CD4-positive, alpha-beta T cell (primary cell): ENCODE measurements around the gene LUC7L2. TPM values are rescaled to one million over a fixed set of nuclear protein-coding genes. Genes with fewer than 3 reads are reported as not detected.
"Not testable (repeated sequence)": the region's sequence is repeated elsewhere in the genome, so short reads cannot be mapped to it uniquely, and the experiment has no call there.

Experiments used
- ATAC-seq: fragments of 200-7000 bp; cut with Tn5 transposase; one replicate; pipeline ENCODE4 v1.10.0; 2022; ENCODE audit warnings: mild to moderate bottlenecking; ENCODE audit not compliant: poor library complexity
- CTCF ChIA-PET: fragments of 350-600 bp; sonication (Branson Sonifier 250); formaldehyde crosslinking; loops from one replicate; lab custom pipeline; 2021; ENCODE audit warnings: antibody characterized with exemption, inconsistent platforms; lab: Charles Lee
- POLR2A ChIA-PET: fragments of 350-600 bp; sonication (Branson Sonifier 250); formaldehyde crosslinking; loops from one replicate; lab custom pipeline; 2021; ENCODE audit warnings: antibody characterized with exemption, inconsistent platforms; lab: Charles Lee
- DNase-seq, 14 experiments: peaks; one replicate each; pipeline ENCODE4 v3.0.0-alpha.2; 2013 to 2020; ENCODE audit warnings: mixed read lengths in 2 of 14
- H3K27ac ChIP-seq, 2 donors: one replicate each; pipeline versions ENCODE4 v1.5.1 to v1.7.0; 2013; ENCODE audit warnings: low read length in 2 of 2, low read depth in 1 of 2, mild to moderate bottlenecking in 1 of 2
- H3K27me3 ChIP-seq, 2 experiments: 1 replicate in 1 of 2; 2 replicates in 1 of 2; pipeline versions ENCODE4 v1.6.1 to v1.7.0; 2013; ENCODE audit warnings: low read length in 2 of 2, control low read depth in 1 of 2, mild to moderate bottlenecking in 1 of 2, moderate library complexity in 1 of 2; ENCODE audit not compliant: insufficient read depth in 2 of 2, control insufficient read depth in 1 of 2
- H3K36me3 ChIP-seq: one replicate; pipeline ENCODE4 v1.6.1; 2013; ENCODE audit warnings: low read length, control low read depth; ENCODE audit not compliant: insufficient read depth
- H3K4me1 ChIP-seq: one replicate; pipeline ENCODE4 v1.6.1; 2013; ENCODE audit warnings: low read length, control low read depth; ENCODE audit not compliant: insufficient read depth
- H3K4me3 ChIP-seq: one replicate; pipeline ENCODE4 v1.5.1; 2013; ENCODE audit warnings: mild to moderate bottlenecking, low read length, moderate library complexity
- H3K9me3 ChIP-seq, 2 experiments: 1 replicate in 1 of 2; 2 replicates in 1 of 2; pipeline versions ENCODE4 v1.6.1 to v1.7.0; 2013; ENCODE audit warnings: low read length in 2 of 2, mild to moderate bottlenecking in 2 of 2, control low read depth in 1 of 2, moderate library complexity in 1 of 2; ENCODE audit not compliant: control insufficient read depth in 1 of 2, insufficient read depth in 1 of 2
- H3K27ac Mint-ChIP-seq: one replicate; pipeline ENCODE4 v1.8.0; 2020; ENCODE audit warnings: mixed read lengths
- H3K27me3 Mint-ChIP-seq: one replicate; pipeline ENCODE4 v1.8.0; 2021; ENCODE audit warnings: mixed read lengths
- H3K36me3 Mint-ChIP-seq: one replicate; pipeline ENCODE4 v1.8.0; 2021; ENCODE audit warnings: low read depth, mixed read lengths
- H3K4me1 Mint-ChIP-seq: one replicate; pipeline ENCODE4 v1.8.0; 2021; ENCODE audit warnings: low read depth, mixed read lengths
- H3K4me3 Mint-ChIP-seq: one replicate; pipeline ENCODE4 v1.8.0; 2020; ENCODE audit warnings: mild to moderate bottlenecking, mixed read lengths
- H3K9me3 Mint-ChIP-seq: one replicate; pipeline ENCODE4 v1.8.0; 2020; ENCODE audit warnings: mixed read lengths
- intact Hi-C, 2 experiments: fragments of 100-400 bp; cut with DNase I in 1 of 2; cut with micrococcal nuclease in 1 of 2; formaldehyde crosslinking; loops; one replicate each; pipeline versions ENCODE4 v1.15.1 to v1.9.0; 2023 to 2025; cut with DNase I, micrococcal nuclease
- total RNA-seq, 174 experiments: library from RNA in 2 of 174; stranded (reverse) in 2 of 174; gene quantifications; one replicate each; pipeline ENCODE4 v1.2.3 and lab custom pipeline; 2021 to 2026
- TF ChIP-seq, protein P1 (sequence below): fragments of 200-600 bp; IDR thresholded peaks from one replicate; pipeline ENCODE4 v1.8.0; 2022; ENCODE audit warnings: antibody characterized with exemption, mild to moderate bottlenecking

The LUC7L2 gene
- total RNA-seq, 2 experiments from 2014 or later, result 177 to 194 TPM

DNA sequence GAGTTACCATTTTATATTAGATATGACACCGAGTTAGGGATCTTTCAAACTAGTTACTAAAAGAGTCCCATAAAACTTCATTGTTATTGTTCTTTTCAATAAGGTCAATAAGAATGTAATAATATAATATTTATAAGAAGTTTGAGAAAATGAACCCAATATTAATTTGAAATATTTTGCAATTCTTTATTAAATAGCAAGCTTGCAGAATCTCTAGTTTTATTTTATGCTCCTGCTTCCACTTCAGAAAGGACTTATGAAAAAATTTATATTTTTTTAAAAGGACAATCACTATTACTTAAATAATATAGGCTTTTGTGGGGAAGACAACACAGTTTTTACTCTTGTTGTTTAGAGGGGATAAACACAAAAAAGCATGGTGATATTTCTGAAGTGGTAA is 47.9 kb downstream of the LUC7L2 start:
- Histone ChIP-seq H3K36me3 (peaks cover 91% of the 10 kb centered on the region), H3K27ac (no peak overlapping the region), H3K27me3 (no peaks in the 10 kb centered on the region), H3K4me1 (no peaks in the 10 kb centered on the region), H3K9me3 (no peaks in the 10 kb centered on the region), H3K4me3 (no peak overlapping the region)
- no peaks in the 10 kb centered on the region for H3K9me3 Mint-ChIP-seq
- TF ChIP-seq, protein P1, sequence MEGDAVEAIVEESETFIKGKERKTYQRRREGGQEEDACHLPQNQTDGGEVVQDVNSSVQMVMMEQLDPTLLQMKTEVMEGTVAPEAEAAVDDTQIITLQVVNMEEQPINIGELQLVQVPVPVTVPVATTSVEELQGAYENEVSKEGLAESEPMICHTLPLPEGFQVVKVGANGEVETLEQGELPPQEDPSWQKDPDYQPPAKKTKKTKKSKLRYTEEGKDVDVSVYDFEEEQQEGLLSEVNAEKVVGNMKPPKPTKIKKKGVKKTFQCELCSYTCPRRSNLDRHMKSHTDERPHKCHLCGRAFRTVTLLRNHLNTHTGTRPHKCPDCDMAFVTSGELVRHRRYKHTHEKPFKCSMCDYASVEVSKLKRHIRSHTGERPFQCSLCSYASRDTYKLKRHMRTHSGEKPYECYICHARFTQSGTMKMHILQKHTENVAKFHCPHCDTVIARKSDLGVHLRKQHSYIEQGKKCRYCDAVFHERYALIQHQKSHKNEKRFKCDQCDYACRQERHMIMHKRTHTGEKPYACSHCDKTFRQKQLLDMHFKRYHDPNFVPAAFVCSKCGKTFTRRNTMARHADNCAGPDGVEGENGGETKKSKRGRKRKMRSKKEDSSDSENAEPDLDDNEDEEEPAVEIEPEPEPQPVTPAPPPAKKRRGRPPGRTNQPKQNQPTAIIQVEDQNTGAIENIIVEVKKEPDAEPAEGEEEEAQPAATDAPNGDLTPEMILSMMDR, result no peak
- no peaks in the 10 kb centered on the region for H3K4me1 Mint-ChIP-seq
- ATAC-seq (no peak), DNase-seq (no peak)
- CTCF ChIA-PET, result no interaction called here
- intact Hi-C loops, result no loop called here
- H3K4me3 Mint-ChIP-seq, result no peak overlapping the region
- H3K27ac Mint-ChIP-seq, result no peak overlapping the region
- POLR2A ChIA-PET, result no interaction called here
- H3K27me3 Mint-ChIP-seq, result no peaks in the 10 kb centered on the region
- peaks cover 91% of the 10 kb centered on the region for H3K36me3 Mint-ChIP-seq

DNA sequence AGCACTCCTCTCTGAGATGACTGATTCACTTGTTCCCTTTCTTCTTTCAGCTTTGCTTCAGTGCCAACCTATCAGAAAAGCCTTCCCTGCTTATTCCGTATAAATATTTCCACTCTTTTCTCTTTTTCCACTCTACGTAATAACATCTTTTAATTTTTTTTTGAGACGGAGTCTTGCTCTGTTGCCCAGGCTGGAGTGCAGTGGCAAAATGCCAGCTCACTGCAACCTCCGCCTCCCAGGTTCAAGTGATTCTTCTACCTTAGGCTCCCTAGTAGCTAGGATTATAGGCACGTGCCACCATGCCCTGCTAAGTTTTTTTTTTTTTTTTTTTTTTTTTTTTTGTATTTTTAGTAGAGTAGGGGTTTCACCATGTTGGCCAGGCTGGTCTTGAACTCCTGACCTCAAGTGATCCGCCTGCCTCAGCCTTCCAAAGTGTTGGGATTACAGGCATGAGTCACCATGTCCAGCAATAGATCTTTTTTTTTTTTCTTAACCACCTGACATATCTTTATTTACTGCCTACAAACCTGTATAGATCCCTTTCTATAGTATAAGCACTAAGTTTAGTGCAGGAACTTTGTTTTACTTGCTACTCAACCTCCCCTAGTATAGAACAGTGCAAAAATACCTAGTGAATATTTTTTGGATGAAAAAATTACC is 55.2 kb downstream of the LUC7L2 start:
- H3K4me1 ChIP-seq, H3K27ac ChIP-seq, H3K4me3 Mint-ChIP-seq, H3K27ac Mint-ChIP-seq, H3K27me3 Mint-ChIP-seq, DNase-seq, ATAC-seq, H3K4me1 Mint-ChIP-seq, H3K9me3 Mint-ChIP-seq, H3K9me3 ChIP-seq, H3K27me3 ChIP-seq, H3K4me3 ChIP-seq: not testable (repeated sequence)
- H3K36me3 Mint-ChIP-seq, result peaks cover 96% of the 10 kb centered on the region
- ChIA-PET CTCF (interaction anchor here (1.4 to 2.1 kb wide), 2 partner anchors 14 to 20 kb away, joined by 3 to 8 read pairs; no protein-coding TSS in a partner anchor), POLR2A (interaction anchor here (0.7 to 1.5 kb wide), 3 partner anchors 20 to 87 kb away, joined by 3 to 5 read pairs (median 3); no protein-coding TSS in a partner anchor)
- intact Hi-C loops, result loop anchor here in 1 of 2 experiments (10.0 kb wide), 1 partner anchor 50 kb away; no protein-coding TSS in a partner anchor
- H3K36me3 ChIP-seq, result peaks cover 93% of the 10 kb centered on the region

DNA sequence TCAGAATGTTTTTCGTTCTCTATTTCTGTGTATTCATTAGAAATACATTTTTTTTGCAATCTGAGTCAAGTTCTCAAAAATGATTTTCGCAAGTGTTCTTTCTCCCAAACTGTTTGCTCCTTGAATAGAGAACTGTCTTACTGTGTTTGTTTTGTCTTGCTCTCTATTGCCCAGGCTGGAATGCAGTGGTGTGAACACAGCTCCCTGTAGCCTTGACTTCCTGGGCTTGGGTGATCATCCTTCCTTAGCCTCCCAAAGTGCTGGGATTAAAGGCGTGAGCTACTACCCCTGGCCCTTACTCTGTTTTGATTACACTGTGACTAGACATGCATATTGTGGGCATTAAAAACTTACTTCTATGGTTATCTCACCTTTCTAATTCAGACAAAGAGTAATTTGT is 56.7 kb downstream of the LUC7L2 start:
- Mint-ChIP-seq H3K4me3 (no peak overlapping the region), H3K9me3 (no peaks in the 10 kb centered on the region), H3K4me1 (no peaks in the 10 kb centered on the region), H3K36me3 (peaks cover 100% of the 10 kb centered on the region), H3K27ac (no peak overlapping the region), H3K27me3 (no peaks in the 10 kb centered on the region)
- TF ChIP-seq, protein P1, result no peak
- POLR2A ChIA-PET, result interaction anchor here (1.5 kb wide), 1 partner anchor 21 kb away, joined by 3 read pairs; no protein-coding TSS in a partner anchor
- ATAC-seq (no peak), DNase-seq (no peak)
- intact Hi-C loops, result loop anchor here in 1 of 2 experiments (10.0 kb wide), 1 partner anchor 52 kb away; no protein-coding TSS in a partner anchor
- no peaks in the 10 kb centered on the region for H3K9me3 ChIP-seq
- H3K4me1 ChIP-seq, result no peaks in the 10 kb centered on the region
- H3K27ac ChIP-seq, result no peak overlapping the region
- CTCF ChIA-PET, result interaction anchor here (2.1 kb wide), 1 partner anchor 18 kb away, joined by 8 read pairs; no protein-coding TSS in a partner anchor
- peaks cover 92% of the 10 kb centered on the region for H3K36me3 ChIP-seq
- H3K4me3 ChIP-seq, result no peak overlapping the region
- no peaks in the 10 kb centered on the region for H3K27me3 ChIP-seq
